WERI-Rb-1 (cell line): ENCODE data around the gene WNT9A.

Source experiments
- DNase-seq: peaks from one replicate; pipeline ENCODE4 v3.0.0-alpha.2; 2020
- H3K27ac ChIP-seq: fragments of 250-450 bp; sonication (Bioruptor Pico); 2 replicates; pipeline ENCODE4 v1.5.1; 2020; ENCODE audit warnings: mild to moderate bottlenecking, moderate library complexity
- H3K27me3 ChIP-seq: fragments of 250-450 bp; sonication (Bioruptor Pico); 2 replicates; pipeline ENCODE4 v1.5.1; 2021; ENCODE audit warnings: mild to moderate bottlenecking, low read depth, moderate library complexity; ENCODE audit not compliant: insufficient read depth, severe bottlenecking
- H3K36me3 ChIP-seq: fragments of 250-450 bp; sonication (Bioruptor Pico); 2 replicates; pipeline ENCODE4 v1.5.1; 2020; ENCODE audit warnings: mild to moderate bottlenecking, moderate library complexity
- H3K4me3 ChIP-seq: 2 replicates; pipeline ENCODE4 v1.5.1; 2011; ENCODE audit warnings: low read depth, mild to moderate bottlenecking, control low read depth, low read length
- H3K9me3 ChIP-seq: fragments of 250-450 bp; sonication (Bioruptor Pico); 2 replicates; pipeline ENCODE4 v1.5.1; 2021; ENCODE audit warnings: mild to moderate bottlenecking, moderate library complexity; ENCODE audit not compliant: severe bottlenecking
- TF ChIP-seq, protein P1 (sequence below): IDR thresholded peaks from 2 replicates; pipeline ENCODE4 v1.5.1; 2011; ENCODE audit warnings: low read depth, mild to moderate bottlenecking, control low read depth, inconsistent platforms, low read length

WNT9A gene

GRCh38 chr1:227906550-227907071 is 41.1 kb downstream of the WNT9A start:
- Histone ChIP-seq H3K4me3 (no peak overlapping the region), H3K27ac (no peak overlapping the region), H3K36me3 (no peaks in the 10 kb centered on the region), H3K27me3 (no peaks in the 10 kb centered on the region), H3K9me3 (no peaks in the 10 kb centered on the region)
- TF ChIP-seq, protein P1, sequence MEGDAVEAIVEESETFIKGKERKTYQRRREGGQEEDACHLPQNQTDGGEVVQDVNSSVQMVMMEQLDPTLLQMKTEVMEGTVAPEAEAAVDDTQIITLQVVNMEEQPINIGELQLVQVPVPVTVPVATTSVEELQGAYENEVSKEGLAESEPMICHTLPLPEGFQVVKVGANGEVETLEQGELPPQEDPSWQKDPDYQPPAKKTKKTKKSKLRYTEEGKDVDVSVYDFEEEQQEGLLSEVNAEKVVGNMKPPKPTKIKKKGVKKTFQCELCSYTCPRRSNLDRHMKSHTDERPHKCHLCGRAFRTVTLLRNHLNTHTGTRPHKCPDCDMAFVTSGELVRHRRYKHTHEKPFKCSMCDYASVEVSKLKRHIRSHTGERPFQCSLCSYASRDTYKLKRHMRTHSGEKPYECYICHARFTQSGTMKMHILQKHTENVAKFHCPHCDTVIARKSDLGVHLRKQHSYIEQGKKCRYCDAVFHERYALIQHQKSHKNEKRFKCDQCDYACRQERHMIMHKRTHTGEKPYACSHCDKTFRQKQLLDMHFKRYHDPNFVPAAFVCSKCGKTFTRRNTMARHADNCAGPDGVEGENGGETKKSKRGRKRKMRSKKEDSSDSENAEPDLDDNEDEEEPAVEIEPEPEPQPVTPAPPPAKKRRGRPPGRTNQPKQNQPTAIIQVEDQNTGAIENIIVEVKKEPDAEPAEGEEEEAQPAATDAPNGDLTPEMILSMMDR = no peak
- DNase-seq = no peak

DNA sequence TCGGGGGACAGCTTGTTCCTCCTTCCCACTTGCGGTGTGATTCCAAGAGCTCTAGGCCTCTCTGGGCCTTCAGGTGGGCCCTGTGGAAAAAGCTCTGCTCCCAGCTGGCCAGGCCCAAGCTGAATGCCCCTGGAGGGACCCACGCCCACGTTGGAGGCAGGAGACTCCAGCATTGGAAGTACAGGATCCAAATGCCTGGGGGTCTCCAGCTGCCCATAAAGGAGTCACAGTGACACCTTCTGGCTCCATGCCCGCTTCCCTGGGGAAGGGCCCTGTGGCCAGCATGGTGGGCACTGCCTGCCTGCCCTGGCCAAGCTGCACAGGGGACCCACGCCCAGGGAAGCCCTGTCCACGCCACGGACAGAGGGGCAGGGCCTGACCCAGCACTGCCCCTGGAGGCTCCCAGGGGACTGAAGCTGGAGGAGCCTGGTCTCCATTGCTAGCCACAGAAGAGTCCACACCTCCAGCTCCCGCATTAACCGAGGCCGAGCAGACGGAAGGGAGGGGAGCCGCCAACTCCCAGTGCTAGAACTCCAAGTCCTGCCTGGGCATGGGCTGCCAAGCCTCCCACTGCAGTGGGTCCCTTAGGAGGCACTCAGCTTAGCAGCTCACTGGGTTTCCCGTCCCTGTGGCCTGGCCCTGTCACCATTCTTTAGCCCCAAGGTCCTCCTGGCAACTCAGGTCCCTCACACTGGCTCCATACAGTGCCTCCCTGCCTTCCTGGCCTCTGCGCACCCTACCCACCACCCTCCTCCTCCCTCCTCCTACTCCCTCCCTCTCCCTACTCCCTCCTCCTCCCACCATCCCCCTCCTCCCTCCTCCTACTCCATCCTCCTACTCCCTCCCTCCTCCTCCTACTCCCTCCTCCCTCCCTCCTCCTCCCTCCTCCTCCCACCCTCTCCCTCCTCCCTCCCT is 41.9 kb downstream of the WNT9A start:
- H3K4me3 ChIP-seq = no peak overlapping the region
- H3K36me3 ChIP-seq = no peaks in the 10 kb centered on the region
- no peak overlapping the region for H3K27ac ChIP-seq
- no peak for DNase-seq
- H3K9me3 ChIP-seq = no peaks in the 10 kb centered on the region
- H3K27me3 ChIP-seq = no peaks in the 10 kb centered on the region
- TF ChIP-seq, protein P1 = no peak

- TF ChIP-seq, protein P1 = no peak
- no peak for DNase-seq
- no peak overlapping the region for H3K27ac ChIP-seq
These were observed 43.0 kb downstream of the WNT9A start for GRCh38 chr1:227904541-227905335.

DNA sequence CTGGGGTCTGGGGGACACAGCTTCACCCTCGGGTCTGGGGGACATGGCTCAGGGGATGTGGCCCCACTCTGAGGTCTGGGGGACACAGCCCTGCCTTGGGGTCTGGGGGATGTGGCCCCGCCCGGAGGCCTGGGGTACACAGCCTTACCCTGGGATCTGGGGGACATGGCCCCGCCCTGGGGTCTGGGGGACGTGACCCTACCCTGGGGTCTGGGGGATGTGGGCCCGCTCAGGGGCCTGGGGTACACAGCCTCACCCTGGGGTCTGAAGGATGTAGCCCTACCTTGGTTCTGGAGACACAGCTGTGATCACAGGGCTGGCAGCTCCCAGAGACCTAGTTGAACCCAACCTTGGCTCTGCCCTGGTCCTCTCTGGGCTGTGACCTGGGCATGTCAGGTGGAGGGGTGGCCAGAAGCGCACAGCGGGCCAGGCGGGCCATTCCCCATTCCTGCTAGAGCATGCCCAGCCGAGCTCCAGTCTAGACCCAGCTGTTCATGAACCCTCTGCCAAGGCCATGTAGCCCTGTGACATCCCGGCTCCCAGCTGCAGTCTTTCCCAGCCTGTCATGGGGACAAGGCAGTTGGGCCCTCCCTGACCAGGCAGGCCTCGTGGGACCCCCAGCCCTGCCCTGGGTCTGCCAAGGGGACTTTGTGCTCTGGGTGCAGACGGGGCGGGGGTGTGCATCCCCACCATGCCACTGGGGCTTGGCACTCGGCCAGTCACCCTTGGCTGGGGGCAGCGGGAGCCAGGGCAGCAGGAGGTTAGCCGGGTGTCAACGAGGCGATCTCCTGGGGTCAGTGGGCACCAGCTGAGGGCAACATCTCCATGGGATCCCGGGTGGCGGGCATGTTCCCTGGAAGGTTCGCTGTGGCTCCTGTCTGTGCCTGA is 43.9 kb downstream of the WNT9A start:
- H3K9me3 ChIP-seq = no peaks in the 10 kb centered on the region
- H3K4me3 ChIP-seq = no peak overlapping the region
- H3K27ac ChIP-seq = no peak overlapping the region
- TF ChIP-seq, protein P1 = no peak
- no peaks in the 10 kb centered on the region for H3K27me3 ChIP-seq
- H3K36me3 ChIP-seq = no peaks in the 10 kb centered on the region
- no peak for DNase-seq

More at GRCh38 chr1:227904541-227905335, 43.0 kb downstream of the WNT9A start:
- H3K4me3 ChIP-seq = no peak overlapping the region
- no peaks in the 10 kb centered on the region for H3K9me3 ChIP-seq
- no peaks in the 10 kb centered on the region for H3K27me3 ChIP-seq
- H3K36me3 ChIP-seq = no peaks in the 10 kb centered on the region

DNA sequence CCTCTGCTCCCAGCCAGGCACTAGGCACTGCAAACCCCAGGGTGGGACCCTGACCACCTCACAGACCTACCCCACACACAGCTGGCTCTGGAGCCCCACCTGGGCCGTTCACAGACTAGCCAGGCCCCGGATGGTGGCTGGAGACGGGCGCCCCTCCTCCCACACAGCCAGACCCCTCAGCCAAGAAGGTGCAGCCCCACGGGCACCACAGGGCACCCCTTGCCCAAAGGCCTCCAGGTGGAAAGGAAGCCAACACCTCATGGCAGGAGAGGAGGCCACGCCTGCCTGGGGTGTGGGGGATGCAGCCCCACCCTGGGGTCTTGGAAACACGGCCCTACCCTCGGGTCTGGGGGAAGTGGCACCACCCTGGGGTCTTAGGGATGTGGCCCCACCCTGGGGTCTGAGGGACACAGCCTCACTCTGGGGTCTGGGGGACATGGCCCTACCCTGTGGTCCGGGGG is 44.6 kb downstream of the WNT9A start:
- DNase-seq = no peak
- Histone ChIP-seq H3K9me3 (no peaks in the 10 kb centered on the region), H3K36me3 (no peaks in the 10 kb centered on the region), H3K27ac (no peak overlapping the region), H3K4me3 (no peak overlapping the region), H3K27me3 (no peaks in the 10 kb centered on the region)
- TF ChIP-seq, protein P1 = no peak
